Hindlimb muscle (tissue), 1 donor: ENCODE results near the gene TMEM184A. TPM values are rescaled to one million over a fixed set of nuclear protein-coding genes. Genes with fewer than 3 reads are reported as not detected.
"Not testable (repeated sequence)": the region's sequence is repeated elsewhere in the genome, so short reads cannot be mapped to it uniquely, and the experiment has no call there.

Experiments
- DNase-seq: peaks from one replicate; pipeline ENCODE4 v3.0.0-alpha.2; 2013
- polyA plus RNA-seq: library from polyadenylated mRNA; unstranded; fragments of 120-200 nt; gene quantifications from one replicate; pipeline ENCODE4 v1.2.1, GENCODE V29; 2013; ENCODE audit not compliant: insufficient read length

Gene TMEM184A
- polyA plus RNA-seq, 1 donor = 0.92 TPM

- DNase-seq = no peak
These were observed 34.5 kb upstream of the TMEM184A start for GRCh38 chr7:1590476-1590875.

- DNase-seq = no peak
These were observed 33.0 kb upstream of the TMEM184A start for GRCh38 chr7:1588978-1589377.

- no peak for DNase-seq
These were observed 31.7 kb upstream of the TMEM184A start for GRCh38 chr7:1587738-1588137.

GRCh38 chr7:1586827-1587705 is 31.1 kb upstream of the TMEM184A start:
- DNase-seq = no peak

GRCh38 chr7:1586126-1586826 is 30.3 kb upstream of the TMEM184A start:
- no peak for DNase-seq

GRCh38 chr7:1585142-1585981 is 29.4 kb upstream of the TMEM184A start:
- DNase-seq = no peak

- DNase-seq = no peak
These were observed 28.7 kb upstream of the TMEM184A start for GRCh38 chr7:1584700-1585099.

- DNase-seq = not testable (repeated sequence)
These were observed 27.4 kb upstream of the TMEM184A start for GRCh38 chr7:1583241-1583930.

- DNase-seq = no peak
These were observed 24.5 kb upstream of the TMEM184A start for GRCh38 chr7:1580422-1581030.

GRCh38 chr7:1579481-1580421 is 23.7 kb upstream of the TMEM184A start:
- peak; percentile 77 for DNase-seq

- no peak for DNase-seq
These were observed 22.5 kb upstream of the TMEM184A start for GRCh38 chr7:1578513-1578912.

- no peak for DNase-seq
These were observed 20.7 kb upstream of the TMEM184A start for GRCh38 chr7:1576521-1577253.

- DNase-seq = no peak
These were observed 19.8 kb upstream of the TMEM184A start for GRCh38 chr7:1575809-1576208.

- no peak for DNase-seq
These were observed 16.3 kb upstream of the TMEM184A start for GRCh38 chr7:1572111-1572822.

- DNase-seq = peak; percentile 93
These were observed 14.0 kb upstream of the TMEM184A start, which contains the start of gene PSMG3 for GRCh38 chr7:1569833-1570632. PSMG3 (minus strand) TSS chr7:1570032; CDS start chr7:1569339, 693 bp downstream.

- DNase-seq = no peak
These were observed 13.4 kb upstream of the TMEM184A start for GRCh38 chr7:1569440-1569832.

GRCh38 chr7:1569016-1569415 is 13.0 kb upstream of the TMEM184A start:
- no peak for DNase-seq

- no peak for DNase-seq
These were observed 12.0 kb upstream of the TMEM184A start for GRCh38 chr7:1567896-1568510.
